Suprapubic skin (tissue), 4 donors: ENCODE results near the gene WWTR1.

Source experiments
- CTCF ChIP-seq, 2 donors: fragments of 200-600 bp in 1 of 2; fragments of 450-650 bp in 1 of 2; sonication (generic) in 1 of 2; IDR thresholded peaks; one replicate each; pipeline ENCODE4 v1.5.1; 2016 to 2019; ENCODE audit warnings: antibody characterized with exemption in 2 of 2, mild to moderate bottlenecking in 1 of 2, moderate library complexity in 1 of 2
- POLR2A ChIP-seq, 2 donors: fragments of 450-650 bp; IDR thresholded peaks; one replicate each; pipeline ENCODE4 v1.6.1; 2017; ENCODE audit warnings: antibody characterized with exemption in 2 of 2, mild to moderate bottlenecking in 2 of 2, moderate library complexity in 2 of 2
- POLR2AphosphoS5 ChIP-seq, 3 donors: sonication (generic); formaldehyde crosslinking; IDR thresholded peaks; one replicate each; pipeline ENCODE4 v1.6.1; 2017; ENCODE audit warnings: antibody characterized with exemption in 3 of 3

- TF ChIP-seq POLR2AphosphoS5 (IDR thresholded peaks at IDR 0.05) (no peak), POLR2A (IDR thresholded peaks at IDR 0.05) (no peak), CTCF (IDR thresholded peaks at IDR 0.05) (no peak)
Measured at GRCh38 chr3:149647812-149648211, 10.0 kb downstream of the WWTR1 start.
